ENCODE results near the gene AJUBA.

Gene AJUBA

GRCh38 chr14:23002592-23002991, 20.2 kb upstream of the AJUBA start:
- H3K27ac Mint-ChIP-seq: no peak overlapping the region
- peaks cover 4% of the 10 kb centered on the region for H3K9me3 Mint-ChIP-seq
- TF ChIP-seq CTCF (IDR thresholded peaks at IDR 0.05): no peak
- DNase-seq: no peak
- H3K4me3 Mint-ChIP-seq: no peak overlapping the region
- no peaks in the 10 kb centered on the region for H3K27me3 Mint-ChIP-seq (ENCODE audit: low read depth, poor library complexity)
- peaks cover 28% of the 10 kb centered on the region for H3K4me1 Mint-ChIP-seq
- peaks cover 3% of the 10 kb centered on the region for H3K36me3 Mint-ChIP-seq (ENCODE audit: low read depth)

GRCh38 chr14:23000860-23001259, 18.5 kb upstream of the AJUBA start:
- no peaks in the 10 kb centered on the region for H3K27me3 Mint-ChIP-seq (ENCODE audit: low read depth, poor library complexity)

GRCh38 chr14:22998329-22999012, 16.1 kb upstream of the AJUBA start:
- Mint-ChIP-seq H3K27me3 (ENCODE audit: low read depth, poor library complexity) (no peaks in the 10 kb centered on the region), H3K4me1 (peaks cover 7% of the 10 kb centered on the region), H3K36me3 (ENCODE audit: low read depth) (peaks cover 9% of the 10 kb centered on the region), H3K4me3 (no peak overlapping the region), H3K9me3 (no peaks in the 10 kb centered on the region), H3K27ac (peak overlapping the region; percentile 85)
- no peak for DNase-seq
- no peak for TF ChIP-seq CTCF (IDR thresholded peaks at IDR 0.05)

More at GRCh38 chr14:23000860-23001259, 18.5 kb upstream of the AJUBA start:
- H3K27ac Mint-ChIP-seq: no peak overlapping the region
- no peak for TF ChIP-seq CTCF (IDR thresholded peaks at IDR 0.05)
- peaks cover 3% of the 10 kb centered on the region for H3K36me3 Mint-ChIP-seq (ENCODE audit: low read depth)
- no peaks in the 10 kb centered on the region for H3K9me3 Mint-ChIP-seq
- DNase-seq: no peak
- no peak overlapping the region for H3K4me3 Mint-ChIP-seq
- peaks cover 12% of the 10 kb centered on the region for H3K4me1 Mint-ChIP-seq

GRCh38 chr14:22997676-22998323, 15.4 kb upstream of the AJUBA start:
- Mint-ChIP-seq H3K4me1 (peaks cover 12% of the 10 kb centered on the region), H3K4me3 (no peak overlapping the region), H3K27me3 (ENCODE audit: low read depth, poor library complexity) (no peaks in the 10 kb centered on the region), H3K36me3 (ENCODE audit: low read depth) (peaks cover 11% of the 10 kb centered on the region), H3K27ac (no peak overlapping the region), H3K9me3 (no peaks in the 10 kb centered on the region)
- no peak for DNase-seq
- TF ChIP-seq CTCF (IDR thresholded peaks at IDR 0.05): no peak

GRCh38 chr14:22996768-22997654, 14.7 kb upstream of the AJUBA start:
- Mint-ChIP-seq H3K4me1 (peaks cover 12% of the 10 kb centered on the region), H3K27ac (no peak overlapping the region), H3K36me3 (ENCODE audit: low read depth) (peaks cover 11% of the 10 kb centered on the region), H3K4me3 (no peak overlapping the region), H3K27me3 (ENCODE audit: low read depth, poor library complexity) (no peaks in the 10 kb centered on the region), H3K9me3 (no peaks in the 10 kb centered on the region)
- no peak for TF ChIP-seq CTCF (IDR thresholded peaks at IDR 0.05)
- peak; percentile 70 for DNase-seq
